ENCODE results near the gene A3GALT2.

DNA sequence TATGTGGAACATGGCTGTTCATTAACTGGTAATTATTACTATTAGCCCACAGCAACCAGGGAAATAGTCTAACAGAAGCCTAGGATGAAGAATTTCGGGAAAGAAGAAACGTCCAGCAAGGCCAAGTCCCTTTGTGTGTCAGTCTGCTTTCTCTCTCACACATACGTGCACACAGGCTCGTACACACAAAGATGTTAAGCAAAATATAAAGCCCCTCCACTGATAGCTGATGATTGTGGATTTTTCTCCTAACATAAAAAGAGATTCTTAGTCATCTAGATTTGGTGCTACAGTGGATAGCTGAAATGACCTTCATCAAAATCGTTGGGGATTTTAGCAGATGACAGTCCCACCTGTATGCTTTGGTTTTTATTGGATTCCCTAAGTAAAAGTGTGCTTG is 42.1 kb upstream of the A3GALT2 start:
- TF ChIP-seq, protein P1, sequence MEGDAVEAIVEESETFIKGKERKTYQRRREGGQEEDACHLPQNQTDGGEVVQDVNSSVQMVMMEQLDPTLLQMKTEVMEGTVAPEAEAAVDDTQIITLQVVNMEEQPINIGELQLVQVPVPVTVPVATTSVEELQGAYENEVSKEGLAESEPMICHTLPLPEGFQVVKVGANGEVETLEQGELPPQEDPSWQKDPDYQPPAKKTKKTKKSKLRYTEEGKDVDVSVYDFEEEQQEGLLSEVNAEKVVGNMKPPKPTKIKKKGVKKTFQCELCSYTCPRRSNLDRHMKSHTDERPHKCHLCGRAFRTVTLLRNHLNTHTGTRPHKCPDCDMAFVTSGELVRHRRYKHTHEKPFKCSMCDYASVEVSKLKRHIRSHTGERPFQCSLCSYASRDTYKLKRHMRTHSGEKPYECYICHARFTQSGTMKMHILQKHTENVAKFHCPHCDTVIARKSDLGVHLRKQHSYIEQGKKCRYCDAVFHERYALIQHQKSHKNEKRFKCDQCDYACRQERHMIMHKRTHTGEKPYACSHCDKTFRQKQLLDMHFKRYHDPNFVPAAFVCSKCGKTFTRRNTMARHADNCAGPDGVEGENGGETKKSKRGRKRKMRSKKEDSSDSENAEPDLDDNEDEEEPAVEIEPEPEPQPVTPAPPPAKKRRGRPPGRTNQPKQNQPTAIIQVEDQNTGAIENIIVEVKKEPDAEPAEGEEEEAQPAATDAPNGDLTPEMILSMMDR (IDR thresholded peaks at IDR 0.05; ENCODE audit: low read depth, low read length, poor library complexity, severe bottlenecking) = no peak
- no peak for TF ChIP-seq EZH2phosphoT487 (IDR thresholded peaks at IDR 0.05; ENCODE audit: borderline replicate concordance, low read length)
